ENCODE data around the gene ADGRE3. TPM values are rescaled to one million over a fixed set of nuclear protein-coding genes. Genes with fewer than 3 reads are reported as not detected.
"Not testable (repeated sequence)": the region's sequence is repeated elsewhere in the genome, so short reads cannot be mapped to it uniquely, and the experiment has no call there.

The ADGRE3 gene
- total RNA-seq, 1 donor from 2014 or later, result not detected

DNA sequence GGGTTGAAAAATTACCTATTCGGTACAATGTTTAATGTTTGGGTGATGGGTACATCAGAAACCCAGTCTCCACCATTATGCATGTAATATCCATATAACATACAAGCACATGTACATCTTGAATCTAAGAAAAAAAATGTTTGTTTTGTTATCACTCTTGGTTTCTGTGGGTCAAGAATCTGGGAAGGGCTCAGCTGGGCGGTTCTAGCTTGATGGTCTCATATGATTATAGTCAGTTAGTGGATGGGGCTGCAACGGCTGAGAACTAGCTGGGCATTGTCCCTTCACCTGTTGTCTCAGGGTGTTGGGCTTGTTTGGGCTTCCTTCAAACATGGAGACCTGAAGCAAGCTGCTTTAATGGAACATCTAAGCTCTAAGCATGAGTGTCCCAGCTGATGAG, 4.7 kb downstream of the ADGRE3 start:
- no peak for DNase-seq

DNA sequence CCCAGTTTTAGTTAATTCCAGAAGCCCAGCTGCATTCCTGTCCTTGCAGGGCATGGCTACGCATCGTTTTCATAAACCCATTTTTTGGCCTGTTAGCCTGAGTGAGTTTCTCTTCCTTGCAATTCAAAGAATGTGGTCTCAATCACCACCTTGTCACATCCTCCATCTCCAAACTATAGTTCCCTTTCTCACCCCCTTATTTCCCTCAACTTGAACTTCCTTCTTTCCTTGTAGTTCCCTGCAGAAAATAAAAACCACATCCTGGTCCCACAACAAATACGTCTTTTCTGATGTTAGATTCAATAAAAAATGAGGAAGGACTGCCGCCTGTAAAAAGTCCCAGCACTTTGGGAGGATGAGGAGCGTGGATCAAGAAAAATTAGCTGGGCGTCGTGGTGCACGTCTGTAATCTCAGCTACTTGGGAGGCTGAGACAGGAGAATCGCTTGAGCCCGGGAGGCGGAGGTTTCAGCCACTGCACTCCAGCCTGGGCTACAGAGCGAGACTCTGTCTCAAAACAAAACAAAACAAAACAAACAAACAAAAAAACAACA, 13.2 kb downstream of the ADGRE3 start:
- DNase-seq, result no peak

DNA sequence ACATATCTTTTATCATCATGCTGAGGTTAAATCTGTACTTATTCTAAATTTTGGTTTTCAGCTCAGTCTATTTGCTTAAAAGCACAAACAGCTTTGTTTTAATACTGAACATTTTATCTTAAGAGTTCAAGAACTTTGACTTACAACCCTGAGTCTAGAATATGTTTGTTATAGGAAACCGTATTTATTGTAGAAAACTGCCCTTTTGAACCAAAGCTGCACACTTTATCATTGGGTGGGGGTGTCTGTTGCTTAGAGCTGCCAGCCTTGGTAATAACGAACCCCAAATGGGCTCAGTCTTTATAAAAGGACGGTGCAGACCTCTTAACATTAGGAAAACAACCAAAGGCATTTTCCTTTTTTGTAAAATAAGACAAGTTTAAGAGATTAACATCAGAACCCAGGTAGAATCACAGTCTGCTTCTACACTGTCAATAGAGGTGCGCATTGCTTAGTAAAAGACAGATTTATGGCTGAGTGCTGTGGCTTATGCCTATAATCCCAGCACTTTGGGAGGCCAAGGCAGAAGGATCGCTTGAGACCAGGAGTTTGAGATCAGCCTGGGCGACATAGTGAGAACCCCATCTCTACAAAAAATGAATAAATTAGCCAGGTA, 14.7 kb downstream of the ADGRE3 start:
- DNase-seq, result no peak

DNA sequence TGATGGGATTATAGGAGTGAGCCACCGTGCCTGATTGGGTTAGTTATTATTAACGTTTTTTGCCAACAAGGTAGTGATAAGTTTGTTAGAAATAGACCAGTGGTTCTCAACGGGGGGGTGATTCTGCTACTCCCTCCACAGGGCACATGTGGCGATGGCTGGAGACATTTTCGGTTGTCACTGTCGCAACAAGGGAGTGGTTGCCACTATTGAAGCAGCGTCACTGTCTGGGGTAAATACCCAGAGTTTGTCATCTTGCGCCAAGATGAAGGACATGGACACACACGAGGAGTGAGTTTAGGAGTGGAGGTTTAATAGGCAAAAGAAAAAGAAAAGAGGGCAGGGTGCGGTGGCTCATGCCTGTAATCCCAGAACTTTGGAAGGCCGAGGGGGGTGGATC, 18.9 kb downstream of the ADGRE3 start:
- DNase-seq, result no peak

DNA sequence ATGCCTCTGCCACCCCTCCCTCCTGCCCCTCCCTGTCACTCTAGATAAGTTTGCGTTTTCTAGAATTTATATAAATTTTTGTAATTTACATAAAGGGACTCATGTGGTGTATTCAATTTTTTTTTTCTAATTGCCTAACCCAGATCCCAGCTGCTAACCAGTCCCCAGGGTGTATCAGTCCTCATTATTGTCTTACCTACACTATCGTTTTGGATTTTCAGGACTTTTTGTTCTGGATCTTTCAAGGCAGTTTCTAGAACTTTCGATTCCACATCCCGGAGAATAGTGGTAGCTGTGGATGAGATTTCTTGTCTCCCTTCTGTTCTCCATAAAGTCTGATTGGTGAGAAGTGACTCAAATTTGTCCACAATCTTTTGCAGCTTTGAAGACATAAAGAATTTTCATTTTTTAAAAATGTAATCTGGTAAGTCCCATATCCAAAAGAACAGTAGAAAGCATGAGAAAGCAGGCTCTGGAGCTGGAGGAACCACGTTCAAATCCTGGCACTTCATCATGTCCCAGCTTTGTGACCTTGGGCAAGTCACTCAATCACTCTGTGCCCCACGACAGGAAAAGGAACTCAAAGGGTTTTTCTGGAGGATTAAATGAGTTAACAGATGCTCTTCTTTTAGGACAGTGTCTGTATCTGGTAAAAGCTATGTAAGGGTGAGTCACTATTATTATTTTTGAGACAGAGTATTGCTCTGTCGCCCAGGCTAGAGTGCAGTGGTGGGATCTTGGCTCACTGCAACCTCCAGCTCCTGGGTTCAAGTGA, 19.7 kb downstream of the ADGRE3 start:
- DNase-seq, result no peak

DNA sequence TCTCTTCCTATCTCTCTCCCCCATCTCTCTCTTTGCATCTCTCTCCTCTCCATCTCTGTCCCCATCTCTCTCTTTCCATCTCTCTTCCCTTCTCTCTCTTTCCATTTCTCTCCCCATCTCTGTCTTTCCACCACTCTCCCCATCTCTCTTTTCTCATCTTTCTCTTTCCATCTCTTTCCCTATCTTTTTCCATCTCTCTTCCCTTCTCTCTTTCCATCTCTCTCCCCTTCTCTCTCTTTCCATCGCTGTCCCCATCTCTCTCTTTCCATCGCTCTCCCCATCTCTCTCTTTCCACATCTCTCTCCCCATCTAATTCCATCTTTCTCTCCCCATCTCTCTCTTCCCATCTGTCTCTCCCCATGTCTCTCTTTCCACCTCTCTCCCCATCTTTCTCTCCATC, 24.5 kb downstream of the ADGRE3 start:
- DNase-seq, result no peak

DNA sequence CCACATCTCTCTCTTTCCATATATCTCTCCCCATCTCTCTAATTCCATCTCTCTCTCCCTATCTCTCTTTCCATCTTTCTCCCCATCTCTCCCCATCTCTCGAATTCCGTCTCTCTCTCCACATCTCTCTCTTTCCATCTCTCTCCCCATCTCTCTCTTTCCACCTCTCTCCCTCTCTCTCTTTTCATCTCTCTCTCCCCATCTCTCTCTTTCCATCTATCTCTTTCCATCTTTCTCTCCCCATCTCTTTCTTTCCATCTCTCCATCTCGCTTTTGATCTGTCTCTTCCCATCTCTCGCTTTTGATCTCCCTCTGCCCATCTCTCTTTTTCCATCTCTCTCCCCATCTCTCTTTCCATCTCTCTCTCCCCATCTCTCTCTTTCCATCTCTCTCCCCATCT, 25.6 kb downstream of the ADGRE3 start:
- no peak for DNase-seq

DNA sequence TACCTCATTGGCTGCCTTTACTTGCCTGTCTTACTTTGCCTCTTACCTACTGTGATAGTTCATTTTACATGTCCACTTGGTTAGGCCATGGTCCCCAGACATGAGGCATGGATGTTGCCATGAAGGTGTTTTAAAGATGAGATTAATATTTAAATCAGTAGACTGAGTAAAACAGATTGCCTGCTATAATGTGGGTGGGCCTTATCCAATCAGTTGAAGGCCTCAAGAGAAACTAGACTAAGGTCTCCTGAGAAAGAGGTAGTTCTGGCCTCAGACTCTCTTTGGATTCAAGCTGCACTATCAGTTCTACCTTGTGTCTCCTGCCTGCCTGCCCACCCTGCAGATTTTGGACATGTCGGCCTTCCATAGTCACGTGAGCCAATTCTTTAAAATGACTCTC, 26.1 kb downstream of the ADGRE3 start:
- DNase-seq, result no peak

DNA sequence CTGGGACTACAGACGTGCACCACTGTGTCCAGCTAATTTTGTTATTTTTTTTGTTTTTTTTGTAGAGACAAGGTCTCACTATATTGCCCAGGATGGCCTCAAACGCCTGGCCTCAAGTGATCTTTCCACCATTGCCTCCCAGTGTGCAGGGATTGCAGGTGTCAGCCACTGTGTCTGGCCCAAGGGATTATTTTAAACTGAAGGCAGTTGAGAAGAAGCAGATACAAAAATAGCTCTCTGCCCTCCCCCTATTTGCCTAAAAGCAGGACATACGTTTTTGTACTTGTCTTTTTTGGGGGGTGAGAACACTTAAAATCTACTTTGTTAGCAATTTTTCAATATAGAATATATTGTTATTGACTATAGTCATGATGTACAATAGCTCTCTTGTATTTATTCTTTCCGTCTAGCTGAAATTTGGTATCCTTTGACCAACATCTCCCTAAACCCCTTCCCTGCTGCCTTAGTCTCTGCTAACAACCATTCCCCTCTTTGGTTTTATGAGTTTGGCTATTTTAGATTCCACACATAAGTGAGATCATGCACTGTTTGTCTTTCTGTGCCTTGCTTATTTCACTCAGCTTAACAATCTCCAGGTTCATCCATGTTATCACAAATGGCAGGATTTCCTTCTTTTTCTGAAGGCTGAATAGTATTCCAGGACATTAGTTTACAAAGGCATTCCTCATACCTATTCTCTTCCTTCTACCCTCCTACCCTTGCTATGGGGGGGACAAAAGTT, 34.9 kb downstream of the ADGRE3 start:
- no peak for DNase-seq

DNA sequence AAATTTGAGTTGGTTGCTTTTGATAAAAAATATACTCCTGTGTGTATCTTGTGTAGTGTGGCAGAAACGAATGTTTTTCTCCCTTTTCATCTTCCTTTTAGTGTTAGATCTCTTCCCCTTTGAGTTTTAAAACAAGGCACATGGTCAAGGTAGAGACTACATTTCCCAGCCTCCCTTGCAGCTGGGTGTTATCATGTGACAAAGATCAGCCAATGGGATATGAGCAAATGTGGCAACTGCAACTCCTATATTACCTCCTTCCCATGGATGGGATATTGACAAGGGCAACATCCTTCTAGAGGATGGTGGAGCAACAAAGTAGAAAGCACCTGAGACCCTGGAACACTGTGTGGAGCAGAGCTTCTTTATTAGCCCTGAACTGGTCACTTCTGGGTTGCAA, 42.4 kb downstream of the ADGRE3 start:
- no peak for DNase-seq

DNA sequence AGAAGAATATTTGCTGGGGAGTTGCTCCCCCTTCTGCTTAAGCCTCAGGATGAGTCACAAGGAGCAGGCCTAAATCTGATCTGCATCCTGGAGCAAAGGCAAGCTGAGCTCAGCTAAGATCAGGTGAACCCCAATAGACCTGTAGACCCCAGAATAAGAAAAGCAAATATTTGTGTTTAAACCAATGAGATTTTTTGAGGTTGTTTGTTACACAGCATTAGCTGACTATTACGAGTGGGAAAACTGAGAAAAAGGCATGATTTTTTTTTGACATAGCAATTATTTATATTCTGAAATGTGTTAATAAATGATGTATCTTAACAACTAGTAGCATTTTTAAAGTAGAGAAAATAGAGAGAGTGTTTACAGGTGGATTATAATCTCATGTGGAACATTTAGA, 45.1 kb downstream of the ADGRE3 start:
- no peak for DNase-seq

DNA sequence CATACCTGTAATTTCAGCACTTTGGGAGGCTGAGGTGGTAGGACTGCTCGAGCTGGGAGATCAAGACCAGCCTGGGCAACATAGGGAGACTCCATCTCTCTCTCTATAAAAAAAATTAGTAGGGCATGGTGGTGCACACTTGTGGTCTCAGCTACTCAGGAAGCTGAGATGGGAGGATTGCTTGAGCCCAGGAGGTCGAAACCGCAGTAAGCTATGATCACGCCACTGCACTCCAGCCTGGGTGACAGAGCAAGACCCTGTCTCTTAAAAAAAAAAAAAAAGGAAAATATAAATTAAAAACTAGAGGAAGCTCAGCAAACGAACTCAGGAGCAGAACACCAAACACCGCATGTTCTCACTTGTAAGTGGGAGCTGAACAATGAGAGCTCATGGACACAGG, 50.2 kb downstream of the ADGRE3 start:
- DNase-seq, result not testable (repeated sequence)

DNA sequence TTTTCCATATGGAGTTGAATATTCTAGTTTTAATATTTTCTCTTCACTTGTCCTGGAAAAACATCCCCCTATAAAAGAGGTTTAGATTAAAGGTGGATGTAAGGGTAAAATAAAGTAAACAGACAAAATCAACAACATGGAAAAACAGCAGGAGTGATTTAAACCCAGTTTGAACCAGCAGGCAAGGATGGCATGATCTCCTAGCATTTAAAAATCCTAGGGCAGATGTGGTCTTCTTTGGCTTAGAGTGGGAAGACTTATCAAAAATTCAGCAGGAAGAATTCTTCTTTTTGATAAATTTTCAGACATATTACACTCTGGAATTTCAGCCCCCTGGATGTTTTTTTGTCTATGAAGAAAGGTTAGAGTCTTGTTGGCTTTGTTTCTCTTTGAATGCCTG, 55.2 kb downstream of the ADGRE3 start:
- no peak for DNase-seq

DNA sequence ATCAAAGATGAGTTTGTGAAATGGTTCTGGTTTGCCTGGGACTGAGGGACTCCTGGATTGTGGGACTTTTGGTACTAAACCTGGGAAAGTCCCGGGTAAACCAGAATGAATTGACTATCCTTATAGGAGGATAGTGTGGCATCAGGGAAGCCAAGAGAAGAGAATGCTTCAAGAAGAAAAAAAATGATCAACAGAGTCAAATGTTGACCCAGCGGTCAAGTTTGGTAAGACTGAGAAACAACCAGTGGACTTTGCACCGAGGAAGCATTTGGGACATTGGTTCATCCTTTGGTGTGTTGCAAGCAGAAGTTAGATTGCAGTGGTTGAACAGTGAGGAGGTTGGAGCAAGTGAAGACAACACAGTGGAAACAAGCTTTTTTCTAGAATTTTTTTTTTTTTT, 58.2 kb downstream of the ADGRE3 start:
- DNase-seq, result no peak

DNA sequence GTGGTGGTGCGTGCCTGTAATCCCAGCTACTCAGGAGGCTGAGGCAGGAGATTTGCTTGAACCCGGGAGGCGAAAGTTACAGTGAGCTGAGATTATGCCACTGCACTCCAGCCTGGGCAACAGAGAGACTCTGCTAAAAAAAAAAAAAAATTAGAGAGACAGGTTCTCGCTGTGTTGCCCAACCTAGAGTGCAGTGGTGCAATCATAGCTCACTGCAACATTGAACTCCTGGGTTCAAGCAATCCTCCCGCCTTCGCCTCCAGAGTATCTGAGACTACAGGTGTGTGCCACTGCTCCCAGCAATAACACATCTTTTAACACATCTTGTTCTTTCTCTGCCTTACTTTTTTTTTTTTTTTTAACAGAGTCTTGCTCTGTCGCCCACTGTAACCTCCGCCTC, 59.0 kb downstream of the ADGRE3 start:
- no peak for DNase-seq

DNA sequence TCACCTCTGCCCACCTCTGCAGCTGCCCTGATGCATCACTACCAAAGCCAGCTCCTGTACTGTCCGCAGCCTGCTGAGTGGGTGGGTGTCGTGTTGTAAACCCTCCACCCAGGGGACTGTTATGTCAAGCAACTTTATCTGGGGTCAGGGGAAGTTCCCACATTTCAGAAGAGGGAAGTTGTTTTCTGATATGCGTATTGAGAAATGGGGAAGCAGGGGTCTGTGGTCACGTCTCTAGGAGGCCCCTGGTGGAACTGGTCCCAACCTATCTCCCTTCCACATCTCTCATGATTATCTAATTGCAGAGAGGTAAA, 60.6 kb downstream of the ADGRE3 start:
- DNase-seq, result no peak

DNA sequence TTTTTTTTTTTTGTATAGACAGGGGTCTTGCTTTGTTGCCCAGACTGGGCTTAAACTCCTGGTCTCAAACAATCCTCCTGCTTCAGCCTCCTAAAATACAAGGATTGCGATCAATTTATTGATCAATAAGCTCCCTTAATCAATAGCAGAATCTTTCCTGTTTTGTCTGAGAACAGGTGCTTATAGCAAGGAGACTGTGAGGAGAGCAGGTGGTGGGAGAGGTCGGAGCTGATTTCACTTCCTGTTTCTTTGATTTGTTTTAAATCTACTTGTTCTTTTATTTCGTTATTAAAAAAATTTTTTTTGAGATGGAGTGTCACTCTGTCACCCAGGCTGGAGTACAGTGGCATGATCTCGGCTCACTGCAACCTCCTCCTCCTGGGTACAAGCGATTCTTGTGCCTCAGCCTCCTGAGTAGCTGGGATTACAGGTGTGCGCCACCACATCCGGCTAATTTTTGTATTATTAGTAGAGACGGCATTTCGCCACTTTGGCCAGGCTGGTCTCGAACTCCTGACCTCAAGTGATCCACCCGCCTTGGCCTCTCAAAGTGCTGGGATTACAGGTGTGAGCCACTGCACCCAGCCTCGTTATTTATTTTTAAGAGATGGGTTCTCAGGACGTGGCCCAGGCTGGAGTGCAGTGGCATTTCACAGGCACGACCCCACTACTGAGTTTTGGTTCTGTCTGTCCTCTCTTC, 61.1 kb downstream of the ADGRE3 start:
- DNase-seq, result not testable (repeated sequence)

DNA sequence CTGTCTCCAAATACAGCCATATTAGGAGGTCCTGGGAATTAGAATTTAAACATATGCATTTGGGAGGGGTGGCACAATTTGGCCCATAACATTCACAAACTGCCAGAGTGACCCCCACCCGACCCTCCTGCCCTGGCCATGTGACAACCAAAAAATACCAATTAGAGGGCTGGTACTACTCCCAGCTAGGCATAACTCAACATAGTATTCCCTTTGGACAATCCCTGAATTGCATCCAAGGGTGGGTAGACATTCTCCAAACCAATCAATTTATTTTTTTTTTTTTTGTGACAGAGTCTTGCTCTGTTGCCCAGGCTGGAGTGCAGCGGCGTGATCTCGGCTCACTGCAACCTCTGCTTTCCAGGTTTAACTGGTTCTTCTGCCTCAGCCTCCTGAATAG, 62.0 kb downstream of the ADGRE3 start:
- no peak for DNase-seq

DNA sequence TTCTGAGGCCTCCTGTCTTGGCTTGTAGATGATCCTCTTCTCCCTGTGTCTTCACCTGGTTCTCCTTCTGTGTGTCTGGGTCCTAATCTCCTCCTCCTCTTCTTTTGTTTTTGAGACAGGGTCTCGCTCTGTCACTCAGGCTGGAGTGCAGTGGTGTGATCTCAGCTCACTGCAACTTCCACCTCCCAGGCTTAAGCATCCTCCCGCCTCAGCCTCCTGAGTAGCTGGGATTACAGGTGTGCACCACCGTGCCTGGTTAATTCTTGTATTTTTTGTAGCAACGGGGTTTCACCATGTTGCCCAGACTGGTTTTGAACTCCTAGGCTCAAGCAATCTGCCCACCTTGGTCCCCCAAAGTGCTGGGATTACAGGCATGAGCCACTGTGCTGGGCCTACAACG, 62.4 kb downstream of the ADGRE3 start:
- not testable (repeated sequence) for DNase-seq

DNA sequence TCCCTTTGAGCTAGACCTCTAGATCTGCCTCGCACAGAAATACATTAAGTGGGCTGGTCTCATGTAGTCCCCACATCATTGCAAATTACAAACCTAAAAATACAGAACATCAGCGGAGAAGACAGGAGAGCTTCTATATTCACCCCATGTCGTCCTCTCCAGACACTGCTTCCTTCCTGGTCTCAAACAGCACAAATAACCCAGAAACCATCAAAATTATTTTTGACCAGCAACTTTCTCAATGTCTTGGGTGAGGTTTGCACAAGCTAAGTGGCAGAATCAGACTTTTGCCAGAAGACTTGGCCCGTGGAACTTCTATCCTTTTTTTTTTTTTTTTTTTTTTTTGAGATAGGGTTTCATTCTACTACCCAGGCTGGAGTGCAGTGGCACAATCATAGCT, 63.6 kb downstream of the ADGRE3 start:
- DNase-seq, result no peak

DNA sequence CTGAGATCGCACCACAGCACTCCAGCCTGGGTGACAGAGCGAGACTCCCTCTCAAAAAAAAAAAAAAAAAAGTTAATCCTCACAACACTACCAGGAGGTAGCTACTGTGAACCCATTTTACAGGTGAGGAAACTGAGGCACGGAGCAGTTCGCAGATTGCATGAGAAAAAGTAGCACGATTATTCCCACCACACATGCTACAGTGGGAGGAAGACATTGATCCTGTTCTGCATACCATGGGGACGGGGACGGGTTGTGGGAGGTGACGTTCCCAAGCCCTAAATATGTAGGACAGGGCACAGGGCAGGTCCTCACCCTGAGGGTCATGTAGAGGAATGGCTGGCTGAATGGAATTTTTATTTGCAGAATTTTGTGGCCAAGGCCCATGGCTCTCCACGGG, 68.0 kb downstream of the ADGRE3 start:
- DNase-seq, result no peak

DNA sequence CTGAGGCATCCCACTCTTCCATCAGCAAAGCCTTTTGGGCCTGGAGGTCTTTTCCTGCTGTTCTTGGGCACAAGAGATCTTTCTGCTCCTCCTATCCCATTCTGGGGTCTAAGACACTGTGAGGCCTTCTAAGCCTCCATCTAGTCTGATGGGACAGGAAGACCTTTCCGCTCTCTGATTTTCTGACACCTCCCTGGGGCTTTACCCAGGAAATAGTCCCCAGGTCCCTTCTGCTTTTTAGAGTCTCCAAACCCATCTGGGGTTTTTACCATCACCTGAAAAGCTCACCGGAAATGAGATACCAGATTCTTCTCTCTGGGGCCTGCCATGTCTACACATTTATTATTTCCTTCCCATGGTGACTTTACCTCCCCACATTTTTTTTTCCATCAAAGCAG, 70.7 kb downstream of the ADGRE3 start:
- DNase-seq, result no peak
